CD8-positive, alpha-beta memory T cell (primary cell): ENCODE measurements around the gene TMEM107. TPM values are rescaled to one million over a fixed set of nuclear protein-coding genes. Genes with fewer than 3 reads are reported as not detected.

Experiments
- CTCF ChIA-PET: fragments of 350-600 bp; sonication (Branson Sonifier 250); formaldehyde crosslinking; loops from one replicate; lab custom pipeline; 2021; ENCODE audit warnings: antibody characterized with exemption; lab: Charles Lee
- POLR2A ChIA-PET: fragments of 350-600 bp; sonication (Branson Sonifier 250); formaldehyde crosslinking; loops from one replicate; lab custom pipeline; 2021; ENCODE audit warnings: antibody characterized with exemption; lab: Charles Lee
- DNase-seq, 5 donors: peaks; one replicate each; pipeline versions ENCODE4 v3.0.0 to v3.0.0-alpha.2; 2020 to 2022; ENCODE audit warnings: mixed read lengths in 1 of 5
- H3K27ac ChIP-seq: one replicate; pipeline ENCODE4 v1.7.0; 2013; ENCODE audit warnings: low read depth, mild to moderate bottlenecking, low read length, moderate library complexity
- H3K27me3 ChIP-seq: 2 replicates; pipeline ENCODE4 v1.7.0; 2013; ENCODE audit warnings: low read length, mild to moderate bottlenecking; ENCODE audit not compliant: insufficient read depth, poor library complexity, severe bottlenecking
- H3K36me3 ChIP-seq: 2 replicates; pipeline ENCODE4 v1.7.0; 2013; ENCODE audit warnings: mild to moderate bottlenecking, low read length, moderate library complexity; ENCODE audit not compliant: insufficient read depth
- H3K4me1 ChIP-seq: 2 replicates; pipeline ENCODE4 v1.7.0; 2013; ENCODE audit warnings: mild to moderate bottlenecking, low read length, moderate library complexity; ENCODE audit not compliant: insufficient read depth
- H3K4me3 ChIP-seq: 2 replicates; pipeline ENCODE4 v1.7.0; 2013; ENCODE audit warnings: mild to moderate bottlenecking, low read length
- H3K9me3 ChIP-seq: 2 replicates; pipeline ENCODE4 v1.7.0; 2013; ENCODE audit warnings: mild to moderate bottlenecking, low read length
- H3K27ac Mint-ChIP-seq, 8 donors: one replicate each; pipeline ENCODE4 v1.8.0; 2020 to 2021; ENCODE audit warnings: mixed read lengths in 8 of 8, mild to moderate bottlenecking in 6 of 8, inconsistent platforms in 3 of 8, moderate library complexity in 3 of 8
- H3K27me3 Mint-ChIP-seq, 2 donors: one replicate each; pipeline ENCODE4 v1.8.0; 2020 to 2021; ENCODE audit warnings: mixed read lengths in 2 of 2, mild to moderate bottlenecking in 1 of 2, moderate library complexity in 1 of 2
- H3K36me3 Mint-ChIP-seq, 3 donors: one replicate each; pipeline ENCODE4 v1.8.0; 2020 to 2021; ENCODE audit warnings: mixed read lengths in 3 of 3, inconsistent platforms in 1 of 3, mild to moderate bottlenecking in 1 of 3
- H3K4me1 Mint-ChIP-seq, 3 donors: one replicate each; pipeline ENCODE4 v1.8.0; 2020 to 2021; ENCODE audit warnings: mixed read lengths in 3 of 3, inconsistent platforms in 1 of 3, mild to moderate bottlenecking in 1 of 3
- H3K4me3 Mint-ChIP-seq, 7 donors: one replicate each; pipeline ENCODE4 v1.8.0; 2020 to 2021; ENCODE audit warnings: mixed read lengths in 7 of 7, mild to moderate bottlenecking in 6 of 7, moderate library complexity in 4 of 7, inconsistent platforms in 2 of 7
- H3K9me3 Mint-ChIP-seq, 5 donors: one replicate each; pipeline ENCODE4 v1.8.0; 2020 to 2022; ENCODE audit warnings: mixed read lengths in 5 of 5, mild to moderate bottlenecking in 3 of 5, moderate library complexity in 2 of 5, inconsistent platforms in 1 of 5
- polyA plus RNA-seq: library from polyadenylated mRNA; unstranded; fragments of 300-500 nt; fragmentation: Illumina TruSeq; gene quantifications from one replicate; pipeline ENCODE4 v1.2.3, GENCODE V29; 2021
- total RNA-seq, 2 experiments: library from RNA; stranded (reverse); gene quantifications; one replicate each; pipeline ENCODE4 v1.2.3, GENCODE V29; 2021

TMEM107 gene
- total and polyA plus RNA-seq, 3 experiments from 2014 or later, result 21.3 to 50.7 (median 22.4) TPM

GRCh38 chr17:8142158-8142886 lies 33.9 kb downstream of the TMEM107 start:
- peaks cover 51% of the 10 kb centered on the region for H3K36me3 ChIP-seq
- no peak overlapping the region for H3K4me3 ChIP-seq
- CTCF ChIA-PET, result interaction anchor here (5.2 to 8.2 kb wide), 2 partner anchors 11 to 23 kb away, joined by 52 to 108 read pairs; partner anchors contain the start of genes ALOXE3 and PER1

GRCh38 chr17:8141741-8142140 lies 34.4 kb downstream of the TMEM107 start:
- H3K27ac ChIP-seq, result no peak overlapping the region
- peak in 2 of 5 donors; percentile 13 to 43 for DNase-seq
- Mint-ChIP-seq H3K9me3 (peaks cover 0 to 2% (median 0%) of the 10 kb centered on the region in 5 donors), H3K27ac (peak overlapping the region in 4 of 8 donors; percentile 17 to 43 (median 26)), H3K27me3 (peaks cover 0 to 9% of the 10 kb centered on the region in 2 donors), H3K4me3 (peak overlapping the region in 2 of 7 donors; percentile 58 to 73), H3K36me3 (peaks cover 0 to 65% (median 9%) of the 10 kb centered on the region in 3 donors), H3K4me1 (peaks cover 0 to under 1% (median under 1%) of the 10 kb centered on the region in 3 donors)
- H3K27me3 ChIP-seq, result no peaks in the 10 kb centered on the region
- peaks cover 45% of the 10 kb centered on the region for H3K36me3 ChIP-seq
- no peaks in the 10 kb centered on the region for H3K9me3 ChIP-seq
- peaks cover 22% of the 10 kb centered on the region for H3K4me1 ChIP-seq
- ChIA-PET POLR2A (interaction anchor here (0.9 kb wide), 1 partner anchor 44 kb away, joined by 3 read pairs; no protein-coding TSS in a partner anchor), CTCF (interaction anchor here (0.8 to 8.2 kb wide), 5 partner anchors 11 to 153 kb away, joined by 3 to 108 read pairs (median 19); partner anchors contain the start of genes ALOXE3, PER1 and SLC25A35)
- no peak overlapping the region for H3K4me3 ChIP-seq

More at GRCh38 chr17:8142158-8142886, 33.9 kb downstream of the TMEM107 start:
- H3K27ac Mint-ChIP-seq, result peak overlapping the region in 3 of 8 donors; percentile 43 to 77 (median 56)
- peaks cover 22% of the 10 kb centered on the region for H3K4me1 ChIP-seq
- no peak overlapping the region for H3K27ac ChIP-seq
- peaks cover 0 to 2% (median 0%) of the 10 kb centered on the region in 5 donors for H3K9me3 Mint-ChIP-seq
- DNase-seq, result peak in 2 of 5 donors; percentile 5 to 50
- peaks cover 0 to 8% of the 10 kb centered on the region in 2 donors for H3K27me3 Mint-ChIP-seq
- POLR2A ChIA-PET, result interaction anchor here (0.6 kb wide), 1 partner anchor 206 kb away, joined by 7 read pairs; no protein-coding TSS in a partner anchor
- peak overlapping the region in 1 of 7 donors; percentile 58 for H3K4me3 Mint-ChIP-seq
- H3K4me1 Mint-ChIP-seq, result peaks cover 0 to 4% (median 0%) of the 10 kb centered on the region in 3 donors
- H3K9me3 ChIP-seq, result no peaks in the 10 kb centered on the region
- H3K36me3 Mint-ChIP-seq, result peaks cover 0 to 71% (median 12%) of the 10 kb centered on the region in 3 donors
- no peaks in the 10 kb centered on the region for H3K27me3 ChIP-seq

DNA sequence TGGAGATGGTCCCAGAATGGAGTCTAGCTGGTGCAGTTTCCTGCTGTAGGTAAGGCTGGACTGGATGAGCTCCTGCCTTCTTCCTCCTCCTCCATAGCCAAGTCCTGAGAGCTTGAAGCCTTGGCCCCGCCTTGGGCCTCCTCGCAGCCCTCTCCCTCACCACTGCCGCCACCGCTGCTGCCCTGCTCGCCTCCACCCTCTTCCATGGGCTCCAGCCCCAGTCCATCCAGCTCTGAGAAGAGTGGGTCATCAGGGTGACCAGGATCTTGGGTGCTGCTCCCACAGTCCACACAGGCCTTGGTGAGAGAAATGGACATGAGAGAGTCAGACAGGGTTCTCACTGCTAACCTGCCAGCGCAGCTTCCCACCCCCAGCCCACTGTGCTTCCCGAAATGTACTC lies 35.1 kb downstream of the TMEM107 start:
- Mint-ChIP-seq H3K36me3 (peaks cover 0 to 58% (median 6%) of the 10 kb centered on the region in 3 donors), H3K27me3 (peaks cover 0 to 10% of the 10 kb centered on the region in 2 donors), H3K27ac (peak overlapping the region in 4 of 8 donors; percentile 17 to 43 (median 23)), H3K4me3 (peak overlapping the region in 2 of 7 donors; percentile 31 to 58), H3K4me1 (peaks cover 0 to 2% (median 0%) of the 10 kb centered on the region in 3 donors), H3K9me3 (peaks cover 0 to 2% (median 0%) of the 10 kb centered on the region in 5 donors)
- ChIA-PET CTCF (interaction anchor here (0.8 to 8.2 kb wide), 6 partner anchors 12 to 154 kb away, joined by 3 to 108 read pairs (median 12); partner anchors contain the start of genes ALOXE3, PER1 and SLC25A35), POLR2A (interaction anchor here (0.9 to 2.7 kb wide), 4 partner anchors 9 to 45 kb away, joined by 3 to 16 read pairs (median 4); partner anchors contain the start of gene HES7)
- DNase-seq, result peak in 1 of 5 donors; percentile 20
- Histone ChIP-seq H3K27me3 (no peaks in the 10 kb centered on the region), H3K9me3 (no peaks in the 10 kb centered on the region), H3K27ac (no peak overlapping the region), H3K36me3 (peaks cover 38% of the 10 kb centered on the region), H3K4me1 (peaks cover 22% of the 10 kb centered on the region), H3K4me3 (no peak overlapping the region)

DNA sequence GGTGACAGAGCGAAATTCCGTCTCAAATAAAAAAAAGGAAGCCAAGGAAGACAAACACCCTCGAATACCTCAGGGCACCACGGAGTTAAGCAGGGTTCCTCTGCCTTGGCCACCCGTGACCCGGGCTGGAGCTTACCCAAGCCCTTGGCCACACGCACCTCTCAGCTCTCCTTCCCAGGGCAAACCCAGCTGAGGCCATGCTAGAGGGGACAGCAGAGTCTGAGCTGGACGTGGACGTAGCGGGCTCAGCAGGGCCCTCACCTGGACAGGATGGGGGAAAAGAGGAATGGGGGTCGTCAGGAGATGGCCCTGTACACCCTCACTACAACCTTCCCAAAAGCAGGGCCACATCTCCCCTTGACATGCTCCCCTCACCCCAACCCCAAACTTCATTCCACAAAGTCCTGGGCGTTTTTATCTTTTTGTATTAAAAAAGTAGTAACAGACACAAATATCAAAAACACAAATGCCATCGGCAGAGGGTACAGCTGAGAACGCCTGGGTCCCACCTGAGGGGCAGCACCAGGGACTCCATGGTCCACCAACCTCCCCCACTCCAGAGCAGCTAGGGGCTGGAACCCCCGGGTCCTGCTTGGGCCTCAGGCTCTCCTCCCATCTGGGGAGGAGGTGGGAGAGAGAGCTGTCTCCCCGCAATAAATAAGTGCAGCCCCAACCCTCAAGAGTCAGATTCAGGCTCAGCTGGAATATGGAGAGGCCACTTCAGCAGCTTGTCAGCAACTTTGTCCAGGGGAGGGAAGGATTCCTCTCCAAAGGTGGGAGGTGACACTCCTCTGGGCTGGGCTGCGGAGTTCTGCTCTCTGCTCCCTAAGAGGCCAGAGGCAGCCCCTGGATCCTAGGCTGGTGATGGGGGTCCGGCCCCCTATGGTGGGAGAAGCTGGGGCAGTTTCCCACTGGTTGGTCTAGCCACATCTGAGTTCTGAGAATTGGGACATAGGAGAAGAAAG lies 35.8 kb downstream of the TMEM107 start:
- ChIA-PET POLR2A (interaction anchor here (0.6 to 3.3 kb wide), 7 partner anchors 10 to 82 kb away, joined by 3 to 22 read pairs (median 5); partner anchors contain the start of gene HES7), CTCF (interaction anchor here (0.8 to 8.2 kb wide), 10 partner anchors 12 to 155 kb away, joined by 3 to 108 read pairs (median 4); partner anchors contain the start of genes ALOXE3, PER1 and SLC25A35)
- Mint-ChIP-seq H3K9me3 (peaks cover 0 to 2% (median 0%) of the 10 kb centered on the region in 5 donors), H3K4me3 (peak overlapping the region in 1 of 7 donors; percentile 65), H3K27me3 (peaks cover 0 to 9% of the 10 kb centered on the region in 2 donors), H3K4me1 (peaks cover 0 to 2% (median 0%) of the 10 kb centered on the region in 3 donors), H3K27ac (peak overlapping the region in 2 of 8 donors; percentile 6 to 50), H3K36me3 (peaks cover 0 to 51% (median 6%) of the 10 kb centered on the region in 3 donors)
- peak in 2 of 5 donors; percentile 24 to 50 for DNase-seq
- Histone ChIP-seq H3K27ac (no peak overlapping the region), H3K9me3 (no peaks in the 10 kb centered on the region), H3K36me3 (peaks cover 32% of the 10 kb centered on the region), H3K4me1 (peaks cover 22% of the 10 kb centered on the region), H3K4me3 (no peak overlapping the region), H3K27me3 (no peaks in the 10 kb centered on the region)

DNA sequence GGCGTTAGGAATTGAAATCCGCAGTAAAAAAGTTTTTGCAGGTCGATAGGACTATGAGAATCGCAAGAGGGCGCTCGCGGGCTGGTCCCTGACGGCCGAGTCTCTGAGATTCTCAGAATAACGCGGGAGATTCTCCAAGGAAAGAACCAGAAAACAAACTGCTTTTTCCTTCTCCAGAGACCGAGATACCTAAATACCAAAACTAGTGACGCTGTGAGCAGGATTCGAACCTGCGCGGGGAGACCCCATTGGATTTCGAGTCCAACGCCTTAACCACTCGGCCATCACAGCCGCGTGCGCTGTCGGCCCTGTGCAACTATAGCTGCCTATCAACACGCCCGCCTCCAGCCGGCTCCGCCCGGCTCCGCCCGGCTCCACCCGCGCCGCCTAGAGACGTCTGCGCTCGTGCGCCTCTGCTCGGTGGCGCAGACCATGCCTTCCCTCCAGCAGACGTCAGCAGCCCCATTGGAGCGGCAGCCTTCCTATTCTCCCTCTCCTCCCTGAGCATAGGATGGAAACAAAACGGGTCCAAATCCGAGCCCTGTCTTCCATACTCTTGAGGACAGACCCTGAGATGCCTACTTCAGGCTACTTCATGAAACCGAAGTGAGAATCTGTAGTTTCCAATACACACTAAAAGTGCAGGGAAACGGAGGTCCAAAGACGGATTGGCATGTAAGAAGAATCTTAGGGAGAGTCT lies 37.4 kb downstream of the TMEM107 start:
- peaks cover 0 to 36% (median 3%) of the 10 kb centered on the region in 3 donors for H3K36me3 Mint-ChIP-seq
- DNase-seq, result peak; percentile 92 to 97 (median 95)

DNA sequence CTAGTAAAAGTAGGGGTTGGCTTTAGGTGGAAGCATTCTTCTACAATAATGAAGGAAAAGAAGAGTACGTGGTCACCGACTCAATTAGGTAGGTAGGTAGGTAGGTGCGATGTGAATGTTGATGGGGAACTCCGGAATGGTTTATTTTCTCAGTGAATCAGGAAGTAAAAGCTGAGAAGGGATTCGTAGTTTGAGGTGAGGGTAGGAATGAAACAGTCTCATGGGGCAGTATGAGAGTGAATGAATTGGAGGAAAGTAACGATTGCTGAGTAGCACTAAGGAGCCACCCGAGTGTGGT lies 37.9 kb downstream of the TMEM107 start:
- Mint-ChIP-seq H3K4me1 (peaks cover 0 to 2% (median 0%) of the 10 kb centered on the region in 3 donors), H3K27ac (no peak overlapping the region), H3K27me3 (peaks cover 0 to 5% of the 10 kb centered on the region in 2 donors), H3K36me3 (peaks cover 0 to 31% (median 0%) of the 10 kb centered on the region in 3 donors), H3K4me3 (no peak overlapping the region), H3K9me3 (peaks cover 0 to 2% (median 0%) of the 10 kb centered on the region in 5 donors)
- no peaks in the 10 kb centered on the region for H3K27me3 ChIP-seq
- peak overlapping the region; percentile 94 for H3K27ac ChIP-seq
- no peak for DNase-seq
- ChIA-PET CTCF (interaction anchor here (0.6 to 8.2 kb wide), 22 partner anchors 10 to 163 kb away, joined by 3 to 108 read pairs (median 6); partner anchors contain the start of genes ALOXE3, HES7, PER1 and PFAS), POLR2A (interaction anchor here (0.8 to 3.3 kb wide), 19 partner anchors 11 to 157 kb away, joined by 3 to 31 read pairs (median 6); partner anchors contain the start of genes BORCS6, CTC1, HES7 and PER1)
- H3K4me3 ChIP-seq, result peak overlapping the region; percentile 97
- no peaks in the 10 kb centered on the region for H3K9me3 ChIP-seq
- H3K4me1 ChIP-seq, result peaks cover 22% of the 10 kb centered on the region
- H3K36me3 ChIP-seq, result peaks cover 24% of the 10 kb centered on the region

More for the DNA sequence above, 37.4 kb downstream of the TMEM107 start:
- Histone ChIP-seq H3K9me3 (no peaks in the 10 kb centered on the region), H3K4me3 (peak overlapping the region; percentile 97), H3K36me3 (peaks cover 25% of the 10 kb centered on the region), H3K4me1 (peaks cover 22% of the 10 kb centered on the region), H3K27me3 (no peaks in the 10 kb centered on the region), H3K27ac (peak overlapping the region; percentile 94)
- H3K27me3 Mint-ChIP-seq, result peaks cover 0 to 5% of the 10 kb centered on the region in 2 donors
- H3K9me3 Mint-ChIP-seq, result peaks cover 0 to 2% (median 0%) of the 10 kb centered on the region in 5 donors
- H3K4me3 Mint-ChIP-seq, result no peak overlapping the region
- peaks cover 0 to 2% (median 0%) of the 10 kb centered on the region in 3 donors for H3K4me1 Mint-ChIP-seq
- ChIA-PET POLR2A (interaction anchor here (1.1 to 3.3 kb wide), 17 partner anchors 11 to 157 kb away, joined by 4 to 31 read pairs (median 7); partner anchors contain the start of genes BORCS6, CTC1, HES7 and PER1), CTCF (interaction anchor here (0.7 to 8.2 kb wide), 26 partner anchors 10 to 163 kb away, joined by 3 to 108 read pairs (median 4); partner anchors contain the start of genes ALOXE3, HES7, PER1 and PFAS)
- no peak overlapping the region for H3K27ac Mint-ChIP-seq
